Testis (tissue), 3 donors: ENCODE results near the gene SAMD15. TPM values are rescaled to one million over a fixed set of nuclear protein-coding genes. Genes with fewer than 3 reads are reported as not detected.

Experiments
- DNase-seq: peaks from one replicate; pipeline ENCODE4 v3.0.0-alpha.2; 2019
- H3K27ac ChIP-seq, 2 donors: fragments of 200-600 bp; sonication (generic); one replicate each; pipeline ENCODE4 v1.5.1; 2019
- H3K27me3 ChIP-seq: fragments of 200-600 bp; sonication (generic); one replicate; pipeline ENCODE4 v1.5.1; 2019
- H3K36me3 ChIP-seq: fragments of 200-600 bp; sonication (generic); one replicate; pipeline ENCODE4 v1.5.1; 2017; ENCODE audit warnings: low read depth; ENCODE audit errors: missing control alignments
- H3K4me1 ChIP-seq: fragments of 200-600 bp; sonication (generic); one replicate; pipeline ENCODE4 v1.5.1; 2019
- H3K4me3 ChIP-seq, 2 donors: fragments of 200-600 bp; sonication (generic); one replicate each; pipeline ENCODE4 v1.5.1; 2017 to 2019
- H3K9me3 ChIP-seq: fragments of 200-600 bp; sonication (generic); one replicate; pipeline ENCODE4 v1.5.1; 2017
- CTCF ChIP-seq, 3 experiments: fragments of 450-650 bp in 2 of 3; fragments of 200-600 bp in 1 of 3; sonication (generic) in 1 of 3; IDR thresholded peaks; one replicate each; pipeline ENCODE4 v1.5.1; 2016 to 2019; ENCODE audit warnings: antibody characterized with exemption in 3 of 3, mild to moderate bottlenecking in 2 of 3, moderate library complexity in 1 of 3
- POLR2A ChIP-seq: fragments of 450-650 bp; IDR thresholded peaks from one replicate; pipeline ENCODE4 v1.6.1; 2017; ENCODE audit warnings: antibody characterized with exemption, mild to moderate bottlenecking, moderate library complexity
- WGBS, 2 donors: methylation state at CpG; one replicate each; pipeline ENCODE4 v1.1.5; 2018; 5-methylcytosine and 5-hydroxymethylcytosine counted together
- intact Hi-C: fragments of 100-400 bp; cut with DNase I; formaldehyde crosslinking; loops from one replicate; pipeline ENCODE4 v1.15.1; 2023; ENCODE audit warnings: low total_unique reads
- polyA plus RNA-seq: library from polyadenylated mRNA; stranded (reverse); fragments of 350-450 nt; fragmentation: Illumina TruSeq; extraction: RNeasy Lipid Tissue Mini Kit (QIAGEN cat#74804); gene quantifications from one replicate; pipeline ENCODE4 v1.2.3, GENCODE V29; 2014; ENCODE audit warnings: low read depth, low replicate concordance; ENCODE audit not compliant: insufficient read depth
- total RNA-seq, 2 donors: library from RNA; depleted of rRNA; stranded (reverse); fragments of >200 nt; gene quantifications; one replicate each; pipeline ENCODE4 v1.2.3, GENCODE V29; 2016

SAMD15 gene
- total and polyA plus RNA-seq, 3 donors from 2014 or later: 9.2 to 31.3 (median 22.6) TPM

- TF ChIP-seq CTCF (IDR thresholded peaks at IDR 0.05) (no peak), POLR2A (no peak)
- no peaks in the 10 kb centered on the region for H3K36me3 ChIP-seq
These were observed 62.7 kb downstream of the SAMD15 start for GRCh38 chr14:77439861-77440260.

More at GRCh38 chr14:77439861-77440260, 62.7 kb downstream of the SAMD15 start:
- Histone ChIP-seq H3K9me3 (no peaks in the 10 kb centered on the region), H3K27me3 (no peaks in the 10 kb centered on the region), H3K4me3 (no peak overlapping the region), H3K27ac (no peak overlapping the region), H3K4me1 (no peaks in the 10 kb centered on the region)
- intact Hi-C loops: no loop called here
- 90 to 91% methylated on average over 4 of the region's 4 CpGs for WGBS, 2 donors
- DNase-seq: no peak

Other genes starting within 250 kb of the SAMD15 start
- 1 to 10 TPM; 1.7 to 3.2 TPM for gene ZDHHC22, start 235.6 kb upstream of the SAMD15 start, total RNA-seq
- 0.84 TPM for gene ZDHHC22, start 235.6 kb upstream of the SAMD15 start, polyA plus RNA-seq
- 10 to 100 TPM; 14.1 to 20.7 TPM for gene TMEM63C, start 195.6 kb upstream of the SAMD15 start, total RNA-seq
- gene TMEM63C, start 195.6 kb upstream of the SAMD15 start, polyA plus RNA-seq: 21.0 TPM
- gene NGB, start 106.2 kb upstream of the SAMD15 start, total RNA-seq: 1 to 10 TPM; 1.1 to 1.3 TPM
- gene NGB, start 106.2 kb upstream of the SAMD15 start, polyA plus RNA-seq: 0.76 TPM
- gene POMT2, start 56.5 kb upstream of the SAMD15 start, total RNA-seq: 100 to 1,000 TPM; 127 to 162 TPM
- gene POMT2, start 56.5 kb upstream of the SAMD15 start, polyA plus RNA-seq: 108 TPM
- gene GSTZ1, start 56.3 kb upstream of the SAMD15 start, total RNA-seq: 10 to 100 TPM; 52.8 to 64.1 TPM
- 101 TPM for gene GSTZ1, start 56.3 kb upstream of the SAMD15 start, polyA plus RNA-seq
- gene TMED8, start 285 bp upstream of the SAMD15 start, total RNA-seq: 10 to 100 TPM; 30.9 to 40.1 TPM
- 16.9 TPM for gene TMED8, start 285 bp upstream of the SAMD15 start, polyA plus RNA-seq
- 10 to 100 TPM in 1 of 2 donors, 1 to 10 TPM in 1; 5.2 to 11.3 TPM for gene NOXRED1, start 46.1 kb downstream of the SAMD15 start, total RNA-seq
- gene NOXRED1, start 46.1 kb downstream of the SAMD15 start, polyA plus RNA-seq: 18.0 TPM
- gene VIPAS39, start 80.2 kb downstream of the SAMD15 start, total RNA-seq: 10 to 100 TPM; 45.8 to 52.3 TPM
- gene VIPAS39, start 80.2 kb downstream of the SAMD15 start, polyA plus RNA-seq: 39.3 TPM
- gene AHSA1, start 80.7 kb downstream of the SAMD15 start, total RNA-seq: 100 to 1,000 TPM; 250 to 379 TPM
- 303 TPM for gene AHSA1, start 80.7 kb downstream of the SAMD15 start, polyA plus RNA-seq
- gene ISM2, start 121.4 kb downstream of the SAMD15 start, total RNA-seq: 10 to 100 TPM in 1 of 2 donors, 1 to 10 TPM in 1; 6.2 to 28.7 TPM
- 4.4 TPM for gene ISM2, start 121.4 kb downstream of the SAMD15 start, polyA plus RNA-seq
- 10 to 100 TPM; 21.5 to 24.5 TPM for gene SPTLC2, start 239.3 kb downstream of the SAMD15 start, total RNA-seq
- gene SPTLC2, start 239.3 kb downstream of the SAMD15 start, polyA plus RNA-seq: 11.1 TPM